OCI-LY7 (cell line): ENCODE results near the gene TMEM168. TPM values are rescaled to one million over a fixed set of nuclear protein-coding genes. Genes with fewer than 3 reads are reported as not detected.

ENCODE experiments used
- BruUV-seq: library from RNA; stranded (reverse); fragments of 400-500 nt; replicated peaks from 2 replicates; lab custom pipeline; 2021; lab: Mats Ljungman, UMichigan
- CTCF ChIA-PET: fragments of 300-600 bp; sonication (Branson Sonifier 250); formaldehyde crosslinking; loops from one replicate; lab custom pipeline; 2022; ENCODE audit warnings: antibody characterized with exemption; ENCODE audit not compliant: unreplicated experiment; lab: Charles Lee
- POLR2A ChIA-PET: fragments of 300-600 bp; sonication (Branson Sonifier 250); formaldehyde crosslinking; loops from one replicate; lab custom pipeline; 2022; ENCODE audit warnings: antibody characterized with exemption; lab: Charles Lee
- DNase-seq: peaks from one replicate; pipeline ENCODE4 v3.0.0-alpha.2; 2015; ENCODE audit warnings: low spot score
- H2AFZ ChIP-seq: fragments of 200-600 bp; sonication (generic), shearing (Covaris generic); 2 replicates; pipeline ENCODE4 v1.6.1; 2014; ENCODE audit warnings: mild to moderate bottlenecking, antibody characterized with exemption, low read length, moderate library complexity
- H3K27ac ChIP-seq: fragments of 200-600 bp; sonication (generic); 2 replicates; pipeline ENCODE4 v1.5.1; 2014; ENCODE audit warnings: mixed run types, low read depth, mild to moderate bottlenecking, moderate library complexity, low read length, inconsistent platforms; ENCODE audit not compliant: poor library complexity, severe bottlenecking
- H3K36me3 ChIP-seq: fragments of 200-600 bp; sonication (generic); 2 replicates; pipeline ENCODE4 v1.6.1; 2014; ENCODE audit warnings: mild to moderate bottlenecking, antibody characterized with exemption, low read length, moderate library complexity, mixed read lengths; ENCODE audit not compliant: insufficient read depth
- H3K4me1 ChIP-seq: fragments of 200-600 bp; sonication (generic); 2 replicates; pipeline ENCODE4 v1.5.1; 2014; ENCODE audit warnings: mild to moderate bottlenecking, low read length; ENCODE audit not compliant: insufficient read depth, poor library complexity, severe bottlenecking
- H3K4me2 ChIP-seq: fragments of 200-600 bp; sonication (generic); 2 replicates; pipeline ENCODE4 v1.6.1; 2014; ENCODE audit warnings: mild to moderate bottlenecking, low read length
- H3K4me3 ChIP-seq: fragments of 200-600 bp; sonication (generic); 2 replicates; pipeline ENCODE4 v1.5.1; 2014; ENCODE audit warnings: mild to moderate bottlenecking, low read depth, low read length; ENCODE audit not compliant: poor library complexity, severe bottlenecking
- H3K79me2 ChIP-seq: fragments of 200-600 bp; sonication (generic); 2 replicates; pipeline ENCODE4 v1.6.1; 2016; ENCODE audit warnings: low read depth, mild to moderate bottlenecking, low read length, moderate library complexity, mixed read lengths; ENCODE audit not compliant: insufficient read depth
- H3K9me2 ChIP-seq: fragments of 200-600 bp; sonication (generic); 2 replicates; pipeline ENCODE4 v1.6.1; 2016; ENCODE audit warnings: mild to moderate bottlenecking, low read length, mixed read lengths; ENCODE audit not compliant: insufficient read depth
- H3K9me3 ChIP-seq: fragments of 200-600 bp; sonication (generic); 2 replicates; pipeline ENCODE4 v1.6.1; 2014; ENCODE audit warnings: mild to moderate bottlenecking, mixed run types, low read length, mixed read lengths
- H4K20me1 ChIP-seq: fragments of 200-600 bp; sonication (generic); 2 replicates; pipeline ENCODE4 v1.6.1; 2014; ENCODE audit warnings: mild to moderate bottlenecking, antibody characterized with exemption, low read length, moderate library complexity, mixed read lengths; ENCODE audit not compliant: insufficient read depth
- CTCF ChIP-seq: fragments of 200-600 bp; sonication (generic); conservative IDR thresholded peaks from 2 replicates; pipeline ENCODE4 v1.5.1; 2014; ENCODE audit warnings: mild to moderate bottlenecking, antibody characterized with exemption, low read length, moderate library complexity, mixed read lengths
- EZH2phosphoT487 ChIP-seq: fragments of 200-600 bp; sonication (generic); IDR thresholded peaks from 2 replicates; pipeline ENCODE4 v1.6.1; 2018; ENCODE audit warnings: low read depth, borderline replicate concordance, mild to moderate bottlenecking, mixed run types, antibody characterized with exemption, low read length, moderate library complexity, mixed read lengths
- intact Hi-C: fragments of 100-400 bp; cut with micrococcal nuclease; formaldehyde crosslinking; loops from one replicate; pipeline ENCODE4 v1.10.0; 2022; ENCODE audit not compliant: unreplicated experiment
- total RNA-seq, 2 experiments: library from RNA; depleted of rRNA in 1 of 2; stranded (reverse); fragments of >200 nt in 1 of 2; shearing (Covaris generic) in 1 of 2; gene quantifications; 2 replicates each; pipeline ENCODE4 v1.2.3, GENCODE V29; 2014 to 2022

TMEM168 gene
- total RNA-seq, 2 experiments from 2014 or later = 3.5 to 9.2 TPM

GRCh38 chr7:112781558-112781957, 8.6 kb downstream of the TMEM168 start:
- no peak overlapping the region for H2AFZ ChIP-seq
- no TSS peak for BruUV-seq
- DNase-seq = no peak
- no peaks in the 10 kb centered on the region for H3K79me2 ChIP-seq
- no peak overlapping the region for H3K4me2 ChIP-seq
- no peaks in the 10 kb centered on the region for H4K20me1 ChIP-seq
- intact Hi-C loops = no loop called here
- H3K9me2 ChIP-seq = no peaks in the 10 kb centered on the region
- H3K36me3 ChIP-seq = no peaks in the 10 kb centered on the region
- H3K4me1 ChIP-seq = no peaks in the 10 kb centered on the region
- TF ChIP-seq EZH2phosphoT487 (no peak), CTCF (no peak)
- H3K27ac ChIP-seq = no peak overlapping the region
- no peaks in the 10 kb centered on the region for H3K9me3 ChIP-seq
- ChIA-PET POLR2A (no interaction called here), CTCF (no interaction called here)
- H3K4me3 ChIP-seq = no peak overlapping the region

- POLR2A ChIA-PET = no interaction called here
- Histone ChIP-seq H3K79me2 (no peaks in the 10 kb centered on the region), H4K20me1 (no peaks in the 10 kb centered on the region), H3K4me1 (no peaks in the 10 kb centered on the region), H3K9me3 (no peaks in the 10 kb centered on the region), H3K36me3 (no peaks in the 10 kb centered on the region), H2AFZ (no peak overlapping the region), H3K4me3 (no peak overlapping the region), H3K27ac (no peak overlapping the region), H3K9me2 (no peaks in the 10 kb centered on the region), H3K4me2 (no peak overlapping the region)
- BruUV-seq = no TSS peak
- DNase-seq = no peak
- CTCF ChIA-PET = no interaction called here
- no peak for TF ChIP-seq EZH2phosphoT487
- no peak for TF ChIP-seq CTCF
- intact Hi-C loops = no loop called here
These were observed 9.1 kb downstream of the TMEM168 start for GRCh38 chr7:112781110-112781509.

- TF ChIP-seq EZH2phosphoT487 = no peak
- no peak for TF ChIP-seq CTCF
- intact Hi-C loops = no loop called here
- Histone ChIP-seq H2AFZ (no peak overlapping the region), H3K79me2 (no peaks in the 10 kb centered on the region), H3K9me2 (no peaks in the 10 kb centered on the region), H3K4me3 (no peak overlapping the region), H3K4me2 (no peak overlapping the region), H3K9me3 (no peaks in the 10 kb centered on the region), H3K27ac (no peak overlapping the region), H3K4me1 (no peaks in the 10 kb centered on the region), H3K36me3 (no peaks in the 10 kb centered on the region), H4K20me1 (no peaks in the 10 kb centered on the region)
- ChIA-PET CTCF (no interaction called here), POLR2A (interaction anchor here (0.6 to 1.4 kb wide), 5 partner anchors 9 to 370 kb away, joined by 3 to 4 read pairs (median 3); partner anchors contain the start of gene TMEM168)
- DNase-seq = no peak
- no TSS peak for BruUV-seq
These were observed 10.5 kb downstream of the TMEM168 start for GRCh38 chr7:112779667-112780066.
